ENCODE measurements around the gene EIF5B. TPM values are rescaled to one million over a fixed set of nuclear protein-coding genes. Genes with fewer than 3 reads are reported as not detected.

Gene EIF5B
- total RNA-seq, 1 donor from 2014 or later = 57.4 TPM

- TF ChIP-seq, protein P1, sequence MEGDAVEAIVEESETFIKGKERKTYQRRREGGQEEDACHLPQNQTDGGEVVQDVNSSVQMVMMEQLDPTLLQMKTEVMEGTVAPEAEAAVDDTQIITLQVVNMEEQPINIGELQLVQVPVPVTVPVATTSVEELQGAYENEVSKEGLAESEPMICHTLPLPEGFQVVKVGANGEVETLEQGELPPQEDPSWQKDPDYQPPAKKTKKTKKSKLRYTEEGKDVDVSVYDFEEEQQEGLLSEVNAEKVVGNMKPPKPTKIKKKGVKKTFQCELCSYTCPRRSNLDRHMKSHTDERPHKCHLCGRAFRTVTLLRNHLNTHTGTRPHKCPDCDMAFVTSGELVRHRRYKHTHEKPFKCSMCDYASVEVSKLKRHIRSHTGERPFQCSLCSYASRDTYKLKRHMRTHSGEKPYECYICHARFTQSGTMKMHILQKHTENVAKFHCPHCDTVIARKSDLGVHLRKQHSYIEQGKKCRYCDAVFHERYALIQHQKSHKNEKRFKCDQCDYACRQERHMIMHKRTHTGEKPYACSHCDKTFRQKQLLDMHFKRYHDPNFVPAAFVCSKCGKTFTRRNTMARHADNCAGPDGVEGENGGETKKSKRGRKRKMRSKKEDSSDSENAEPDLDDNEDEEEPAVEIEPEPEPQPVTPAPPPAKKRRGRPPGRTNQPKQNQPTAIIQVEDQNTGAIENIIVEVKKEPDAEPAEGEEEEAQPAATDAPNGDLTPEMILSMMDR (IDR thresholded peaks at IDR 0.05; ENCODE audit: partially characterized antibody, unreplicated experiment) = no peak
- Mint-ChIP-seq H3K27me3 (ENCODE audit: unreplicated experiment) (no peaks in the 10 kb centered on the region), H3K27ac (ENCODE audit: unreplicated experiment) (no peak overlapping the region), H3K4me1 (ENCODE audit: low read depth, unreplicated experiment) (no peaks in the 10 kb centered on the region), H3K36me3 (ENCODE audit: unreplicated experiment) (peaks cover 10% of the 10 kb centered on the region), H3K4me3 (ENCODE audit: unreplicated experiment) (no peak overlapping the region), H3K9me3 (ENCODE audit: unreplicated experiment) (no peaks in the 10 kb centered on the region)
- DNase-seq = no peak
Observed at GRCh38 chr2:99382143-99382542, 45.0 kb downstream of the EIF5B start.

DNA sequence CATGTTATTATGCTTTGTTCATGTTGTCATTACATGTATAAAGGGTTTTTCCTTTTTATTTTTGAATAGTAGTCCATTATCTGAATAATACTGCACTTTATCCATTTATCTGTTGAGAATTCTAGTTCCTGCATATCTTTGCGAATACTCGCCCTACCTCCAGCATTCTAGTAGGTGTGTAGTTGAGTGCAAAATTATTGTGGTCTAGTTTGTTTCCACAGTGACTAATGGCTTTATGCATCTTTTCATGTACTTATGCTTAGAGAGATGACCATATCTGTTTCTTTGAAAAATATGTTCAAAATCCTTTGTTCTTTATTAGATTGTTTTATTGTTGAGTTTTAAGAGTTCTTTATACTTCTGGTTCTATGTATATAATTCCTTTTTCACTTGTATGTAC, 48.8 kb downstream of the EIF5B start:
- H3K27me3 Mint-ChIP-seq (ENCODE audit: unreplicated experiment) = no peaks in the 10 kb centered on the region
- DNase-seq = no peak
- H3K27ac Mint-ChIP-seq (ENCODE audit: unreplicated experiment) = no peak overlapping the region
- TF ChIP-seq, protein P1 (IDR thresholded peaks at IDR 0.05; ENCODE audit: partially characterized antibody, unreplicated experiment) = no peak
- peaks cover 1% of the 10 kb centered on the region for H3K9me3 Mint-ChIP-seq (ENCODE audit: unreplicated experiment)
- H3K4me1 Mint-ChIP-seq (ENCODE audit: low read depth, unreplicated experiment) = no peaks in the 10 kb centered on the region
- H3K36me3 Mint-ChIP-seq (ENCODE audit: unreplicated experiment) = peaks cover 10% of the 10 kb centered on the region
- H3K4me3 Mint-ChIP-seq (ENCODE audit: unreplicated experiment) = no peak overlapping the region

GRCh38 chr2:99388892-99389291, 51.7 kb downstream of the EIF5B start:
- H3K27me3 Mint-ChIP-seq (ENCODE audit: unreplicated experiment) = no peaks in the 10 kb centered on the region
- H3K27ac Mint-ChIP-seq (ENCODE audit: unreplicated experiment) = no peak overlapping the region
- TF ChIP-seq, protein P1 (IDR thresholded peaks at IDR 0.05; ENCODE audit: partially characterized antibody, unreplicated experiment) = no peak
- peaks cover 1% of the 10 kb centered on the region for H3K9me3 Mint-ChIP-seq (ENCODE audit: unreplicated experiment)
- DNase-seq = no peak
- peaks cover 6% of the 10 kb centered on the region for H3K36me3 Mint-ChIP-seq (ENCODE audit: unreplicated experiment)
- no peaks in the 10 kb centered on the region for H3K4me1 Mint-ChIP-seq (ENCODE audit: low read depth, unreplicated experiment)
- no peak overlapping the region for H3K4me3 Mint-ChIP-seq (ENCODE audit: unreplicated experiment)

DNA sequence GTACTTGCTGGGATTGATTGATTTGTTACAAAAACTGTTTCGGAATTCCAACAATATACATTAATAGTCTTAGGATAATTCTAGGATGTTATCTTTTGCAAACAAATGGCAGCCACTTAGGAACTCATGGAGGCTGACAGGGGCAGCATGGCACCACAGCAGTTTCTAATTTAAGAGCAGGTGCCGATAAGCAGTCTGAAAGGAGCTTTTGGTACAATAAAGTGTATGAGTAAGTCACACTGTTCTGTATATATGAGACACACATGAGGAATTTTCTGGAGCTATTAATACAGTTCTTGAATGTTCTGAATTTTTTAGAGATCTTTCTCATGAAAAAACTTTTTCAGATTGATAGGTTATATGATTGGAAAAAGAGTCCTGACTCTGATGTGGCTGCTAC, 52.2 kb downstream of the EIF5B start:
- Mint-ChIP-seq H3K27ac (ENCODE audit: unreplicated experiment) (no peak overlapping the region), H3K36me3 (ENCODE audit: unreplicated experiment) (peaks cover 4% of the 10 kb centered on the region), H3K4me3 (ENCODE audit: unreplicated experiment) (no peak overlapping the region), H3K27me3 (ENCODE audit: unreplicated experiment) (no peaks in the 10 kb centered on the region), H3K9me3 (ENCODE audit: unreplicated experiment) (peaks cover 1% of the 10 kb centered on the region), H3K4me1 (ENCODE audit: low read depth, unreplicated experiment) (no peaks in the 10 kb centered on the region)
- TF ChIP-seq, protein P1 (IDR thresholded peaks at IDR 0.05; ENCODE audit: partially characterized antibody, unreplicated experiment) = no peak
- DNase-seq = no peak

GRCh38 chr2:99389946-99390345, 52.8 kb downstream of the EIF5B start:
- H3K36me3 Mint-ChIP-seq (ENCODE audit: unreplicated experiment) = no peaks in the 10 kb centered on the region
- TF ChIP-seq, protein P1 (IDR thresholded peaks at IDR 0.05; ENCODE audit: partially characterized antibody, unreplicated experiment) = no peak
- no peaks in the 10 kb centered on the region for H3K27me3 Mint-ChIP-seq (ENCODE audit: unreplicated experiment)
- H3K9me3 Mint-ChIP-seq (ENCODE audit: unreplicated experiment) = peaks cover 1% of the 10 kb centered on the region
- DNase-seq = no peak
- no peak overlapping the region for H3K4me3 Mint-ChIP-seq (ENCODE audit: unreplicated experiment)
- no peak overlapping the region for H3K27ac Mint-ChIP-seq (ENCODE audit: unreplicated experiment)
- no peaks in the 10 kb centered on the region for H3K4me1 Mint-ChIP-seq (ENCODE audit: low read depth, unreplicated experiment)

Measured in glutamatergic neuron (in vitro differentiated cells).